ENCODE data around the gene TTC31. TPM values are rescaled to one million over a fixed set of nuclear protein-coding genes. Genes with fewer than 3 reads are reported as not detected.

The TTC31 gene
- total and polyA plus RNA-seq, 2 donors (not counting 1 experiment from before 2014, with no cell fraction given), result 68.5 to 72.3 TPM

DNA sequence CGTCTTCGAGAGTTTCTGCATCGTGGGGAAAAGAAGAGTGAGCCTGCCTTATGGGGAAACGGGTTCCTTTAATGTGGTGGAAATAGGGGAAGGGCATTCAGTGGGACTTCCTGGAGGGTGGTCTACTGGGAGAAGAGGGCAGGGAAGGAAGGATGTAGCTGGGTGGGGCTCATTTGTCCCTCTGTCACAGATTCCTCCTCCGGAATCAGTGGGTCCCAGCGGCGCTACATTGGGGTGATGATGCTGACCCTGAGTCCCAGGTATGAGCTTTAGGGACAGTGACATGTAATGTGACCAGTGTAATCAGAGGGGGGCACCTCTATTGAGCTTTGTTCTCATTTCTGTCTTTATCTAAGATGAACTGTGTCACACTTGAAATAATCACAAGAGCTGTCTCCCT is 48.8 kb downstream of the TTC31 start:
- H3K4me1 ChIP-seq (ENCODE audit: control insufficient read depth in 2 of 2, insufficient read depth in 2 of 2, low read length in 2 of 2), result peaks cover 32 to 40% of the 10 kb centered on the region in 2 donors
- Mint-ChIP-seq H3K27me3 (no peaks in the 10 kb centered on the region), H3K4me1 (peaks cover 37% of the 10 kb centered on the region), H3K27ac (peak overlapping the region; percentile 96), H3K9me3 (ENCODE audit: insufficient read depth) (no peaks in the 10 kb centered on the region), H3K4me3 (peak overlapping the region; percentile 97)
- peak overlapping the region; percentile 84 to 90 for H3K27ac ChIP-seq (ENCODE audit: low read length in 2 of 2)
- no peak overlapping the region for H3K4me3 ChIP-seq (ENCODE audit: control extremely low read depth in 1 of 5, extremely low read depth in 1 of 5, insufficient read depth in 1 of 5, low read depth in 2 of 5, low read length in 4 of 5)
- intact Hi-C loops (cut with micrococcal nuclease), result loop anchor here (2.0 to 5.0 kb wide), 2 partner anchors 34 to 55 kb away; partner anchors contain the start of gene LBX2
- no peak overlapping the region for H2AFZ ChIP-seq (ENCODE audit: insufficient read depth, low read depth, low read length, poor library complexity, severe bottlenecking)
- ATAC-seq (ENCODE audit: low read depth) (no peak), DNase-seq (no peak)
- ChIA-PET CTCF (interaction anchor here (0.7 to 9.6 kb wide), 30 partner anchors 8 to 708 kb away, joined by 3 to 71 read pairs (median 4); partner anchors contain the start of genes CCDC142, INO80B, PCGF1 and STAMBP), POLR2A (interaction anchor here (0.6 to 1.9 kb wide), 6 partner anchors 13 to 1247 kb away, joined by 3 to 5 read pairs (median 4); partner anchors contain the start of genes CCDC142, FBXO41, LOXL3 and PCGF1)
- peaks cover 9% of the 10 kb centered on the region for H4K20me1 ChIP-seq (ENCODE audit: control insufficient read depth, insufficient read depth, low read length, poor library complexity, severe bottlenecking)
- H3K9ac ChIP-seq (ENCODE audit: low read length), result no peak overlapping the region
- TF ChIP-seq, protein P1, sequence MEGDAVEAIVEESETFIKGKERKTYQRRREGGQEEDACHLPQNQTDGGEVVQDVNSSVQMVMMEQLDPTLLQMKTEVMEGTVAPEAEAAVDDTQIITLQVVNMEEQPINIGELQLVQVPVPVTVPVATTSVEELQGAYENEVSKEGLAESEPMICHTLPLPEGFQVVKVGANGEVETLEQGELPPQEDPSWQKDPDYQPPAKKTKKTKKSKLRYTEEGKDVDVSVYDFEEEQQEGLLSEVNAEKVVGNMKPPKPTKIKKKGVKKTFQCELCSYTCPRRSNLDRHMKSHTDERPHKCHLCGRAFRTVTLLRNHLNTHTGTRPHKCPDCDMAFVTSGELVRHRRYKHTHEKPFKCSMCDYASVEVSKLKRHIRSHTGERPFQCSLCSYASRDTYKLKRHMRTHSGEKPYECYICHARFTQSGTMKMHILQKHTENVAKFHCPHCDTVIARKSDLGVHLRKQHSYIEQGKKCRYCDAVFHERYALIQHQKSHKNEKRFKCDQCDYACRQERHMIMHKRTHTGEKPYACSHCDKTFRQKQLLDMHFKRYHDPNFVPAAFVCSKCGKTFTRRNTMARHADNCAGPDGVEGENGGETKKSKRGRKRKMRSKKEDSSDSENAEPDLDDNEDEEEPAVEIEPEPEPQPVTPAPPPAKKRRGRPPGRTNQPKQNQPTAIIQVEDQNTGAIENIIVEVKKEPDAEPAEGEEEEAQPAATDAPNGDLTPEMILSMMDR (IDR thresholded peaks at IDR 0.05), result no peak
- TF ChIP-seq EZH2 (IDR thresholded peaks at IDR 0.05; ENCODE audit: borderline replicate concordance, insufficient read depth, low read depth, low read length, poor library complexity, severe bottlenecking), result no peak
- no peaks in the 10 kb centered on the region for H3K9me3 ChIP-seq (ENCODE audit: control extremely low read depth in 1 of 3, control insufficient read depth in 2 of 3, insufficient read depth in 1 of 3, low read length in 2 of 3)
- no peaks in the 10 kb centered on the region for H3K27me3 ChIP-seq (replicated peaks in 1 of 4; ENCODE audit: control extremely low read depth in 1 of 4, control insufficient read depth in 3 of 4, insufficient read depth in 4 of 4, low read length in 3 of 4)
- peaks cover 0 to 36% of the 10 kb centered on the region in 2 experiments for H3K36me3 ChIP-seq (replicated peaks in 1 of 2; ENCODE audit: control extremely low read depth in 1 of 2, control insufficient read depth in 1 of 2, extremely low read depth in 1 of 2, insufficient read depth in 2 of 2, low read length in 1 of 2)
- WGBS (ENCODE audit: insufficient coverage), result 42% methylated on average over 4 of the region's 7 CpGs
- H3K4me2 ChIP-seq (replicated peaks; ENCODE audit: low read depth, low read length, poor library complexity, severe bottlenecking), result peak overlapping the region; percentile 95
- peaks cover 31% of the 10 kb centered on the region for H3K79me2 ChIP-seq (ENCODE audit: control insufficient read depth, insufficient read depth, low read length)

DNA sequence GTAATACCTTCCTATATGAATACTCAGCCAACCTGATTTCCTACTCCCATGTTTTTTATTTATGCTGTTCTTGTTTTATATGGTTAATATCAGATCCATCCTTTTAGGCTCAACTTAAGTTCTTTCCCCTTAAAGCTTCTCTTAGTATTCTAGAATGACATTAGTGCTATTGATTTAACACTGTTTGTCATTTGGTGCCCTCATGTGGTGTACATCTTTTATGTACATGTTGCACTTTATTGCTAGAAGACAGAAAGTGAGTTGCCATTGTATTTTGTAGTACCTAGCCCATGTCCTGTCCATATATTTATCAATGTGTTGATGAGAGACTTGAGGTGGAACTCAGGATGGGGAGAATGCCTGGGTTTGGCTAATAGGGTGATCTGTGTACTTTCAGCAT is 49.3 kb downstream of the TTC31 start:
- peak; percentile 65 for DNase-seq
- no peaks in the 10 kb centered on the region for H3K27me3 Mint-ChIP-seq
- peaks cover 0 to 30% of the 10 kb centered on the region in 2 experiments for H3K36me3 ChIP-seq (replicated peaks in 1 of 2; ENCODE audit: control extremely low read depth in 1 of 2, control insufficient read depth in 1 of 2, extremely low read depth in 1 of 2, insufficient read depth in 2 of 2, low read length in 1 of 2)
- no peak overlapping the region for H3K9ac ChIP-seq (ENCODE audit: low read length)
- H3K27me3 ChIP-seq (replicated peaks in 1 of 4; ENCODE audit: control extremely low read depth in 1 of 4, control insufficient read depth in 3 of 4, insufficient read depth in 4 of 4, low read length in 3 of 4), result no peaks in the 10 kb centered on the region
- peak overlapping the region; percentile 95 for H3K4me2 ChIP-seq (replicated peaks; ENCODE audit: low read depth, low read length, poor library complexity, severe bottlenecking)
- no peaks in the 10 kb centered on the region for H3K9me3 ChIP-seq (ENCODE audit: control extremely low read depth in 1 of 3, control insufficient read depth in 2 of 3, insufficient read depth in 1 of 3, low read length in 2 of 3)
- peak overlapping the region; percentile 2 for H3K27ac Mint-ChIP-seq
- intact Hi-C loops (cut with micrococcal nuclease), result loop anchor here (5.0 kb wide), 1 partner anchor 35 kb away; the partner anchor contains the start of gene LBX2
- H3K4me3 ChIP-seq (ENCODE audit: control extremely low read depth in 1 of 5, extremely low read depth in 1 of 5, insufficient read depth in 1 of 5, low read depth in 2 of 5, low read length in 4 of 5), result no peak overlapping the region
- peak overlapping the region; percentile 13 for H3K4me3 Mint-ChIP-seq
- H3K79me2 ChIP-seq (ENCODE audit: control insufficient read depth, insufficient read depth, low read length), result peaks cover 31% of the 10 kb centered on the region
- CTCF ChIA-PET, result interaction anchor here (0.7 to 9.6 kb wide), 27 partner anchors 9 to 708 kb away, joined by 3 to 71 read pairs (median 4); partner anchors contain the start of genes CCDC142, INO80B, PCGF1 and STAMBP
- TF ChIP-seq, protein P1 (IDR thresholded peaks at IDR 0.05), result peak; percentile 49
- TF ChIP-seq EZH2 (IDR thresholded peaks at IDR 0.05; ENCODE audit: borderline replicate concordance, insufficient read depth, low read depth, low read length, poor library complexity, severe bottlenecking), result no peak
- POLR2A ChIA-PET, result interaction anchor here (0.6 to 1.9 kb wide), 5 partner anchors 12 to 1247 kb away, joined by 3 to 5 read pairs (median 3); partner anchors contain the start of genes CCDC142, FBXO41, PCGF1 and TTC31
- no peak overlapping the region for H2AFZ ChIP-seq (ENCODE audit: insufficient read depth, low read depth, low read length, poor library complexity, severe bottlenecking)
- no peak for ATAC-seq (ENCODE audit: low read depth)
- H3K27ac ChIP-seq (ENCODE audit: low read length in 2 of 2), result peak overlapping the region in 1 of 2 donors; percentile 84
- H4K20me1 ChIP-seq (ENCODE audit: control insufficient read depth, insufficient read depth, low read length, poor library complexity, severe bottlenecking), result peaks cover 5% of the 10 kb centered on the region
- H3K4me1 Mint-ChIP-seq, result peaks cover 33% of the 10 kb centered on the region
- H3K4me1 ChIP-seq (ENCODE audit: control insufficient read depth in 2 of 2, insufficient read depth in 2 of 2, low read length in 2 of 2), result peaks cover 27 to 35% of the 10 kb centered on the region in 2 donors
- H3K9me3 Mint-ChIP-seq (ENCODE audit: insufficient read depth), result no peaks in the 10 kb centered on the region
